Endothelial cell of umbilical vein (primary cell): ENCODE measurements around the gene ERICH3. TPM values are rescaled to one million over a fixed set of nuclear protein-coding genes. Genes with fewer than 3 reads are reported as not detected.

Experiments used
- BruUV-seq: library from RNA; stranded (reverse); fragments of 400-500 nt; replicated peaks from 2 replicates; lab custom pipeline; 2021; lab: Mats Ljungman, UMichigan
- CTCF ChIA-PET: fragments of 300-600, 350-600 bp; sonication (Branson Sonifier 250); formaldehyde crosslinking; loops from one replicate; lab custom pipeline; 2021; ENCODE audit warnings: antibody characterized with exemption, inconsistent platforms; lab: Charles Lee
- POLR2A ChIA-PET: fragments of 300-600, 350-600 bp; sonication (Branson Sonifier 250); formaldehyde crosslinking; loops from one replicate; lab custom pipeline; 2021; ENCODE audit warnings: antibody characterized with exemption, inconsistent platforms; lab: Charles Lee
- DNase-seq: peaks from one replicate; pipeline ENCODE4 v3.0.0-alpha.2; 2011; ENCODE audit warnings: low read depth, low spot score
- FAIRE-seq: peaks from 2 replicates; lab custom pipeline; 2011; peaks lifted over from hg19 to GRCh38; lab: Jason Lieb, UNC
- H2AFZ ChIP-seq: 2 replicates; pipeline ENCODE4 v1.6.0; 2012; ENCODE audit warnings: low read depth, low read length, control low read depth, inconsistent platforms
- H3K27ac ChIP-seq: 2 replicates; pipeline ENCODE4 v1.5.1; 2011; ENCODE audit warnings: low read depth, mild to moderate bottlenecking, control low read depth, low read length, moderate library complexity; ENCODE audit not compliant: insufficient read depth
- H3K27me3 ChIP-seq, 2 experiments: 2 replicates each; pipeline versions ENCODE4 v1.6.0 to v1.6.1; 2011; ENCODE audit warnings: low read length in 2 of 2, mixed read lengths in 1 of 2; ENCODE audit not compliant: control insufficient read depth in 2 of 2, insufficient read depth in 2 of 2
- H3K36me3 ChIP-seq, 2 experiments: 2 replicates in 1 of 2; 3 replicates in 1 of 2; pipeline ENCODE4 v1.5.1; 2011; ENCODE audit warnings: low read length in 2 of 2, mild to moderate bottlenecking in 1 of 2, moderate library complexity in 1 of 2; ENCODE audit not compliant: control insufficient read depth in 2 of 2, insufficient read depth in 2 of 2; ENCODE audit errors: extremely low read depth in 1 of 2
- H3K4me1 ChIP-seq: 3 replicates; pipeline ENCODE4 v1.5.1; 2011; ENCODE audit warnings: mild to moderate bottlenecking, low read length; ENCODE audit not compliant: control insufficient read depth, insufficient read depth; ENCODE audit errors: extremely low read depth
- H3K4me2 ChIP-seq: 2 replicates; pipeline ENCODE4 v1.6.1; 2011; ENCODE audit warnings: low read length, control low read depth, mixed read lengths; ENCODE audit not compliant: insufficient read depth
- H3K4me3 ChIP-seq, 3 experiments: fragments of 200-600 bp in 1 of 3; sonication (generic), shearing (Covaris generic) in 1 of 3; replicated peaks in 1 of 3; 2 replicates each; pipeline ENCODE4 v1.5.1; 2011 to 2016; ENCODE audit warnings: control low read depth in 3 of 3, low read length in 3 of 3, mild to moderate bottlenecking in 2 of 3, inconsistent platforms in 1 of 3, low read depth in 1 of 3, moderate library complexity in 1 of 3; ENCODE audit not compliant: insufficient read depth in 1 of 3
- H3K79me2 ChIP-seq: 2 replicates; pipeline ENCODE4 v1.6.0; 2012; ENCODE audit warnings: low read length, inconsistent platforms; ENCODE audit not compliant: control insufficient read depth, insufficient read depth
- H3K9ac ChIP-seq: replicated peaks from 2 replicates; pipeline ENCODE3; 2011; ENCODE audit warnings: low read length, control low read depth; ENCODE audit not compliant: insufficient read depth; ENCODE audit errors: extremely low read depth
- H3K9me1 ChIP-seq: replicated peaks from 3 replicates; pipeline ENCODE4 v1.6.0; 2011; ENCODE audit warnings: mild to moderate bottlenecking, low read length; ENCODE audit not compliant: control insufficient read depth, insufficient read depth; ENCODE audit errors: extremely low read depth
- H3K9me3 ChIP-seq: replicated peaks from 2 replicates; pipeline ENCODE4 v1.5.1; 2012; ENCODE audit warnings: low read length, inconsistent platforms; ENCODE audit not compliant: control insufficient read depth, insufficient read depth
- H4K20me1 ChIP-seq: replicated peaks from 2 replicates; pipeline ENCODE3; 2011; ENCODE audit warnings: mild to moderate bottlenecking, low read length; ENCODE audit not compliant: control insufficient read depth, insufficient read depth; ENCODE audit errors: extremely low read depth
- EZH2 ChIP-seq: IDR thresholded peaks from 2 replicates; pipeline ENCODE4 v1.6.1; 2012; ENCODE audit warnings: borderline replicate concordance, low read depth, mild to moderate bottlenecking, moderate library complexity, low read length, inconsistent platforms; ENCODE audit not compliant: severe bottlenecking
- FOS ChIP-seq: IDR thresholded peaks from 2 replicates; pipeline ENCODE4 v1.6.1; 2011; ENCODE audit warnings: mild to moderate bottlenecking, low read length, moderate library complexity, borderline replicate concordance; ENCODE audit not compliant: insufficient read depth
- GATA2 ChIP-seq: IDR thresholded peaks from 2 replicates; pipeline ENCODE4 v1.7.0; 2011; ENCODE audit warnings: low read depth, mild to moderate bottlenecking, moderate library complexity, mixed read lengths, low read length; ENCODE audit not compliant: insufficient read length, insufficient read depth
- JUN ChIP-seq: IDR thresholded peaks from 2 replicates; pipeline ENCODE4 v1.6.1; 2011; ENCODE audit warnings: borderline replicate concordance, low read depth; ENCODE audit not compliant: insufficient read length, insufficient read depth
- MYC ChIP-seq: IDR thresholded peaks from one replicate; pipeline ENCODE4 v1.6.1; 2011; ENCODE audit warnings: mild to moderate bottlenecking, low read depth, low read length
- POLR2A ChIP-seq: IDR thresholded peaks from 2 replicates; pipeline ENCODE4 v1.6.1; 2012; ENCODE audit warnings: low read depth, mild to moderate bottlenecking, control low read depth, low read length
- POLR2AphosphoS5 ChIP-seq: IDR thresholded peaks from 2 replicates; pipeline ENCODE4 v1.6.1; 2012; ENCODE audit warnings: low read depth, mild to moderate bottlenecking, control low read depth, low read length, moderate library complexity; ENCODE audit not compliant: insufficient read depth
- dilution Hi-C: fragments of 300-500 bp; cut with MboI; formaldehyde crosslinking; loops from one replicate; pipeline ENCODE4 v1.15.0; 2019; ENCODE audit warnings: low sequenced_read_pairs; ENCODE audit not compliant: extremely low pct_ligation_motif_present
- intact Hi-C: fragments of 100-400 bp; cut with micrococcal nuclease; formaldehyde crosslinking; loops from one replicate; pipeline ENCODE4 v1.10.0; 2022
- polyA plus RNA-seq, 4 experiments: library from polyadenylated mRNA; depleted of rRNA in 3 of 4; stranded (reverse) in 3 of 4; unstranded in 1 of 4; fragments of >200 nt; gene quantifications; 2 replicates each; pipeline versions ENCODE4 v1.2.1 to v1.2.3, GENCODE V29; 2011 to 2012; ENCODE audit warnings: missing spikeins in 1 of 4
- total RNA-seq: library from RNA; stranded (reverse); gene quantifications from 2 replicates; pipeline ENCODE4 v1.2.3, GENCODE V29; 2021
- TF ChIP-seq, protein P1 (sequence below): IDR thresholded peaks from 2 replicates; pipeline ENCODE4 v1.6.1; 2011; ENCODE audit not compliant: insufficient read depth, insufficient read length
- TF ChIP-seq, protein P2 (sequence below), 2 donors: IDR thresholded peaks; 1 replicate in 1 of 2; 2 replicates in 1 of 2; pipeline ENCODE4 v1.5.1; 2011; ENCODE audit warnings: low read length in 2 of 2, mild to moderate bottlenecking in 2 of 2, moderate library complexity in 2 of 2, control low read depth in 1 of 2, inconsistent platforms in 1 of 2, low read depth in 1 of 2; ENCODE audit not compliant: insufficient read depth in 1 of 2; ENCODE audit errors: extremely low read depth in 1 of 2

ERICH3 gene
- total and polyA plus RNA-seq, 2 donors (not counting 3 experiments of a cell fraction or from before 2014, with no cell fraction given): not detected

DNA sequence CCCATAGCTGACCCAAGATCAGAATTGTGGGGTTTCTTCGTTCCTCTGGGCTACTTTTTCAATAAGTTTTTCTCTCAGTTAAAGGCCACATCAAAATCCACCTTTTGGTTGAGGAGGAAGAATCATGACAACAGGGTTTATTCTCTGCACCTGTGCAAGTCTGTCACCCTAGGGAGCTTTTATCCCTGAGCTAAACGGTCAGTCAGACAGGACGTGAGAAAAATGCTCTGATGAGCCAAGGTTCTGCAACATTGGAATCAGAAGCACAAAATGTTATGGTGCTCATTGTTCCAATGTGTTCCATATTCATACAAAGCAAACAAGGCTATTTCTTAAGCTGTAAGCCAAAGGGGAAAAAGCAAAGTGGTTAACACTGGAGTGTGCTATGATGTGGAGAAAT is 7.4 kb upstream of the ERICH3 start:
- Histone ChIP-seq H3K79me2 (no peaks in the 10 kb centered on the region), H3K27me3 (peaks cover 2 to 5% of the 10 kb centered on the region in 2 experiments), H3K27ac (no peak overlapping the region), H3K36me3 (no peaks in the 10 kb centered on the region), H3K4me1 (no peaks in the 10 kb centered on the region), H3K4me3 (no peak overlapping the region), H3K9ac (no peak overlapping the region), H3K4me2 (no peak overlapping the region), H2AFZ (no peak overlapping the region), H4K20me1 (no peaks in the 10 kb centered on the region), H3K9me3 (no peaks in the 10 kb centered on the region), H3K9me1 (no peaks in the 10 kb centered on the region)
- DNase-seq (no peak), FAIRE-seq (no peak)
- dilution Hi-C loops: no loop called here
- POLR2A ChIA-PET: no interaction called here
- TF ChIP-seq JUN (no peak), FOS (no peak), MYC (no peak), EZH2 (no peak), GATA2 (no peak), POLR2AphosphoS5 (no peak), POLR2A (no peak)
- TF ChIP-seq, protein P1, sequence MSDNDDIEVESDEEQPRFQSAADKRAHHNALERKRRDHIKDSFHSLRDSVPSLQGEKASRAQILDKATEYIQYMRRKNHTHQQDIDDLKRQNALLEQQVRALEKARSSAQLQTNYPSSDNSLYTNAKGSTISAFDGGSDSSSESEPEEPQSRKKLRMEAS: no peak
- TF ChIP-seq, protein P2, sequence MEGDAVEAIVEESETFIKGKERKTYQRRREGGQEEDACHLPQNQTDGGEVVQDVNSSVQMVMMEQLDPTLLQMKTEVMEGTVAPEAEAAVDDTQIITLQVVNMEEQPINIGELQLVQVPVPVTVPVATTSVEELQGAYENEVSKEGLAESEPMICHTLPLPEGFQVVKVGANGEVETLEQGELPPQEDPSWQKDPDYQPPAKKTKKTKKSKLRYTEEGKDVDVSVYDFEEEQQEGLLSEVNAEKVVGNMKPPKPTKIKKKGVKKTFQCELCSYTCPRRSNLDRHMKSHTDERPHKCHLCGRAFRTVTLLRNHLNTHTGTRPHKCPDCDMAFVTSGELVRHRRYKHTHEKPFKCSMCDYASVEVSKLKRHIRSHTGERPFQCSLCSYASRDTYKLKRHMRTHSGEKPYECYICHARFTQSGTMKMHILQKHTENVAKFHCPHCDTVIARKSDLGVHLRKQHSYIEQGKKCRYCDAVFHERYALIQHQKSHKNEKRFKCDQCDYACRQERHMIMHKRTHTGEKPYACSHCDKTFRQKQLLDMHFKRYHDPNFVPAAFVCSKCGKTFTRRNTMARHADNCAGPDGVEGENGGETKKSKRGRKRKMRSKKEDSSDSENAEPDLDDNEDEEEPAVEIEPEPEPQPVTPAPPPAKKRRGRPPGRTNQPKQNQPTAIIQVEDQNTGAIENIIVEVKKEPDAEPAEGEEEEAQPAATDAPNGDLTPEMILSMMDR (IDR thresholded peaks at IDR 0.05; ENCODE audit: extremely low read depth in 1 of 2, insufficient read depth in 1 of 2, low read depth in 1 of 2, low read length in 2 of 2): no peak
- CTCF ChIA-PET: interaction anchor here (0.8 kb wide), 1 partner anchor 9 kb away, joined by 3 read pairs; no protein-coding TSS in a partner anchor
- intact Hi-C loops: loop anchor here (10.0 kb wide), 1 partner anchor 1006 kb away; no protein-coding TSS in a partner anchor
- no TSS peak for BruUV-seq
